NB4 (cell line): Measurements from ENCODE around the gene TSPAN32.

Source experiments
- MYC ChIP-seq: IDR thresholded peaks from 2 replicates; pipeline ENCODE4 v1.6.1; 2011; ENCODE audit warnings: low read depth, low read length
- POLR2A ChIP-seq: IDR thresholded peaks from 2 replicates; pipeline ENCODE4 v1.6.1; 2011; ENCODE audit warnings: mild to moderate bottlenecking; ENCODE audit not compliant: insufficient read length; ENCODE audit errors: extremely low read depth
- TF ChIP-seq, protein P1 (sequence below): IDR thresholded peaks from one replicate; pipeline ENCODE4 v1.5.1; 2012; ENCODE audit warnings: low read depth, low read length
- TF ChIP-seq, protein P2 (sequence below): IDR thresholded peaks from 2 replicates; pipeline ENCODE4 v1.6.1; 2011; ENCODE audit warnings: low read depth, low read length

- TF ChIP-seq, protein P1, sequence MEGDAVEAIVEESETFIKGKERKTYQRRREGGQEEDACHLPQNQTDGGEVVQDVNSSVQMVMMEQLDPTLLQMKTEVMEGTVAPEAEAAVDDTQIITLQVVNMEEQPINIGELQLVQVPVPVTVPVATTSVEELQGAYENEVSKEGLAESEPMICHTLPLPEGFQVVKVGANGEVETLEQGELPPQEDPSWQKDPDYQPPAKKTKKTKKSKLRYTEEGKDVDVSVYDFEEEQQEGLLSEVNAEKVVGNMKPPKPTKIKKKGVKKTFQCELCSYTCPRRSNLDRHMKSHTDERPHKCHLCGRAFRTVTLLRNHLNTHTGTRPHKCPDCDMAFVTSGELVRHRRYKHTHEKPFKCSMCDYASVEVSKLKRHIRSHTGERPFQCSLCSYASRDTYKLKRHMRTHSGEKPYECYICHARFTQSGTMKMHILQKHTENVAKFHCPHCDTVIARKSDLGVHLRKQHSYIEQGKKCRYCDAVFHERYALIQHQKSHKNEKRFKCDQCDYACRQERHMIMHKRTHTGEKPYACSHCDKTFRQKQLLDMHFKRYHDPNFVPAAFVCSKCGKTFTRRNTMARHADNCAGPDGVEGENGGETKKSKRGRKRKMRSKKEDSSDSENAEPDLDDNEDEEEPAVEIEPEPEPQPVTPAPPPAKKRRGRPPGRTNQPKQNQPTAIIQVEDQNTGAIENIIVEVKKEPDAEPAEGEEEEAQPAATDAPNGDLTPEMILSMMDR: no peak
- TF ChIP-seq POLR2A (no peak), MYC (no peak)
- TF ChIP-seq, protein P2, sequence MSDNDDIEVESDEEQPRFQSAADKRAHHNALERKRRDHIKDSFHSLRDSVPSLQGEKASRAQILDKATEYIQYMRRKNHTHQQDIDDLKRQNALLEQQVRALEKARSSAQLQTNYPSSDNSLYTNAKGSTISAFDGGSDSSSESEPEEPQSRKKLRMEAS: no peak
These were observed 12.9 kb downstream of the TSPAN32 start for GRCh38 chr11:2314525-2315394.
